ENCODE results near the gene SYCP2.
"Not testable (repeated sequence)": the region's sequence is repeated elsewhere in the genome, so short reads cannot be mapped to it uniquely, and the experiment has no call there.

SYCP2 gene

GRCh38 chr20:59908855-59909254, 24.6 kb downstream of the SYCP2 start:
- no peak for DNase-seq (ENCODE audit: low spot score)

- DNase-seq (ENCODE audit: low spot score) = no peak
These were observed 29.8 kb downstream of the SYCP2 start for GRCh38 chr20:59903621-59904020.

GRCh38 chr20:59902470-59902869, 31.0 kb downstream of the SYCP2 start:
- no peak for DNase-seq (ENCODE audit: low spot score)

GRCh38 chr20:59895908-59896307, 37.5 kb downstream of the SYCP2 start:
- DNase-seq (ENCODE audit: low spot score) = no peak

- DNase-seq (ENCODE audit: low spot score) = no peak
These were observed 41.9 kb downstream of the SYCP2 start for GRCh38 chr20:59891581-59891980.

GRCh38 chr20:59890035-59890434, 43.4 kb downstream of the SYCP2 start:
- not testable (repeated sequence) for DNase-seq (ENCODE audit: low spot score)

- DNase-seq (ENCODE audit: low spot score) = no peak
These were observed 45.4 kb downstream of the SYCP2 start for GRCh38 chr20:59888050-59888449.

- no peak for DNase-seq (ENCODE audit: low spot score)
These were observed 48.9 kb downstream of the SYCP2 start for GRCh38 chr20:59884494-59884893.

- DNase-seq (ENCODE audit: low spot score) = no peak
These were observed 53.2 kb downstream of the SYCP2 start for GRCh38 chr20:59880198-59880597.

- no peak for DNase-seq (ENCODE audit: low spot score)
These were observed 60.0 kb downstream of the SYCP2 start for GRCh38 chr20:59873409-59873808.

GRCh38 chr20:59871096-59871495, 62.3 kb downstream of the SYCP2 start:
- no peak for DNase-seq (ENCODE audit: low spot score)

GRCh38 chr20:59866338-59866737, 67.1 kb downstream of the SYCP2 start:
- DNase-seq (ENCODE audit: low spot score) = no peak

- DNase-seq (ENCODE audit: low spot score) = no peak
These were observed 68.7 kb downstream of the SYCP2 start for GRCh38 chr20:59864726-59865125.

- DNase-seq (ENCODE audit: low spot score) = no peak
These were observed 70.4 kb downstream of the SYCP2 start for GRCh38 chr20:59863058-59863457.

- DNase-seq (ENCODE audit: low spot score) = no peak
These were observed 72.0 kb downstream of the SYCP2 start for GRCh38 chr20:59861401-59861800.

- DNase-seq (ENCODE audit: low spot score) = no peak
These were observed 75.0 kb downstream of the SYCP2 start for GRCh38 chr20:59858425-59858824.

- DNase-seq (ENCODE audit: low spot score) = no peak
These were observed 75.5 kb downstream of the SYCP2 start for GRCh38 chr20:59857966-59858365.

- not testable (repeated sequence) for DNase-seq (ENCODE audit: low spot score)
These were observed 76.5 kb downstream of the SYCP2 start for GRCh38 chr20:59856941-59857340.

- not testable (repeated sequence) for DNase-seq (ENCODE audit: low spot score)
These were observed 76.9 kb downstream of the SYCP2 start for GRCh38 chr20:59856526-59856925.

- no peak for DNase-seq (ENCODE audit: low spot score)
These were observed 83.3 kb downstream of the SYCP2 start for GRCh38 chr20:59850018-59850641.

- DNase-seq (ENCODE audit: low spot score) = no peak
These were observed 85.3 kb downstream of the SYCP2 start for GRCh38 chr20:59848182-59848581.

GRCh38 chr20:59845472-59845871, 88.0 kb downstream of the SYCP2 start:
- DNase-seq (ENCODE audit: low spot score) = no peak

- DNase-seq (ENCODE audit: low spot score) = no peak
These were observed 94.0 kb downstream of the SYCP2 start for GRCh38 chr20:59839400-59839799.

- no peak for DNase-seq (ENCODE audit: low spot score)
These were observed 95.6 kb downstream of the SYCP2 start for GRCh38 chr20:59837623-59838394.

Measured in AG08396 (cell line).